Measurements from ENCODE around the gene GPR137C.

The GPR137C gene

DNA sequence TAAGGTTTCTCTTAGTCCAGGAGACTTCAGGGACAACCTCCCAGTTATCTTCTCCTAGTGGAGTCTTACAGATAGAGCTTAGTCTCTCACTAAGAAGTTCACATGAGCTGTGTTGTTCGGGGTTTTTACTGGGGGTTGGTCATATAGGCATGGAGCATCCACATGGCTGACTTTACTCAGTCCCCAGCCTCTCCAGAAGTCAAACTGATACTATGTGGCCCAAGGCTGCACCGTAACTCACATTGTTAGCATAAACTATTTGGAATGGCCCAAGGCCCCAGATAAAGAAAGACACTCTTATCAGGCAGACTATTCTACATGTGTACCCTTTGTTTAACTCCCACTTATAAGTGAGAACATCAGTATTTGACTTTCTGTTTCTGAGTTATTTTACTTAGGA, 23.2 kb downstream of the GPR137C start:
- DNase-seq: no peak

- no peak for DNase-seq
Observed at GRCh38 chr14:52583544-52583943, 30.9 kb downstream of the GPR137C start.

DNA sequence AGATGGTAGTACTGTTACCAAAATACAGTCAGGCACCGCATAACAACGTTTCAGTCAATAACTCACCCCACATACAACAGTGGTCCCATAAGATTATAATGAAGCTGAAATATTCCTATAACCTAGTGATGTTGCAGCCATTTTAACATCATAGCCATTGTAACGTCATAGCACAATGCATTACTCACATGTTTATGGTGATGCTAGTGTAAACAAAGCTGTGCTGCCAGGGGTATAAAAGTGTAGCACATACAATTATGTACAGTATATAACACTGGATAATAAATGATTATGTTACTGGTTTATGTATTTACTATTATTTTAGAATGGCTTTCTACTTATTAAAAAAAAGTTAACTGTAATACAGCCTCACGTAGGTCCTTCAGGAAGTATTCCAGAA, 37.0 kb downstream of the GPR137C start:
- DNase-seq: no peak

DNA sequence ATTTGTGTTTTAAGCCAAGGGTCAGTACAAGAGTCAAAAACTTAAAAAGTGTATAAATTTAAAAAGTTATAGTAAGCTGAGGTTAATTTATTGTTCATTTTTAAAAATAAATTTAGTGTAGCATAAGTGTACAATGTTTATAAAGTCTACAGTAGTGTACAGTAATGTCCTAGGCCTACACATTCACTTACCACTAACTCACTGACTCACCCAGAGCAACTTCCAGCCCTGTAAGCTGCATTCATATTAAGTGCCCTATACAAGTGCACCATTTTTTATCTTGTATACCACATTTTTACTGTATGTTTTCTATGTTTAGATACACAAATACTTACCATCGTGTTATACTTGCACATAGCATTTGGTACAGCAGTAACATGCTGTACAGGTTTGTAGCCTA, 37.7 kb downstream of the GPR137C start:
- DNase-seq: no peak

GRCh38 chr14:52596320-52596719, 43.7 kb downstream of the GPR137C start:
- DNase-seq: no peak

- no peak for DNase-seq
Observed at GRCh38 chr14:52596861-52597260, 44.2 kb downstream of the GPR137C start.

DNA sequence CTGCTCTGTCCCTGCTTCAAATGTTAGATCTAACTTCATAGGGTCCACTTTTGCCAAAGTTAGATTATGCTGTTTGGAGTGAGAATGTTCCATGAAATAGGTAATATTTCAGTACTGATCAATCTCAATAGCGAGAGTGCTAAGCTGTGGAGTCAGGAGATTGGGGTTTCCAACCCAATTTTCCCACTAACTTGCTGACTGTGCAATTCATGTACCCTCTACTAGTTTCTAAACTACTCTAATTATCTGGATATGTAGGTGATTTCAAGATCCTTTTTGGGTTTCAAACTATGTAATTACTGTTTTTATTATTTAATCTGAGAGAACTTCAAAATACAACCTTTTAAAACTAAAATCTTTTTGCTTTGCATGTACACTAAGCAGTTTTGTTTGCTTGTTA, 45.9 kb downstream of the GPR137C start:
- DNase-seq: no peak

GRCh38 chr14:52599974-52600373, 47.3 kb downstream of the GPR137C start:
- DNase-seq: no peak

DNA sequence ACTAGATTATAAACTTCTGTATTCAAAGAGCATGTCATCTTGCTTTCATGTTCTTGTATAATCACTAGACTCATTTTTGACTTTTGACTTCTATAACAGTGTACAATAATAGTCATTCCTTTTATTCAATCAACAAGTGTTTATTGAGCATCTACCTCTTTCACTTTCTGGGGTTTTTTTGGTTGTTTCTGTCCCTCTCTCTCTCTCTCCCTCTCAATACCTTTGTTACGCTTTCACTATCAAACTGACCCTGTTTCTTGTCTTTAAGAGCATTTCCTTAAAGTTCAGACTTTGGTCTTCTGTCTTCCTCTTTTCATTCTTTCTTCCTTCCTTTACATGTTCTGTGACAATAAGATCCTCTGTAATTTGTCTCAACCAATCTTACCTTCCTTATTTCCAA, 49.5 kb downstream of the GPR137C start:
- DNase-seq: no peak

DNA sequence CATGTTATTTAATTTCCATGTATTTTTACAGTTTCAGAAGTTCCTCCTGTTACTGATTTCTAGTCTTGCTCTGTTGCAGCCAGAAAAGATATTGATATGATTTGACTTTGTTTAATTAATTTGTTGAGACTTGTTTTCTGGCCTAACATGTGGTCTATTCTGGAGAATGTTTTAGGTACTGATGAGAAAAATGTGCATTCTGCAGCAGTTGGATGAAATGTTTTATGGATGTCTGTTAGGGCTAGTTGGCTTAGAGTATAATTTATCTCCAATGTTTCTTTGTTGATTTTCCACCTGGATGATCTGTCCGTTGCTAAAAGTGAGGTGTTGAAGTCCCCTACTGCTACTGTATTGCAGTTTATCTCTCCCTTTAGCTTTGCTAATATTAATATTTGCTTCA, 54.4 kb downstream of the GPR137C start:
- DNase-seq: no peak

DNA sequence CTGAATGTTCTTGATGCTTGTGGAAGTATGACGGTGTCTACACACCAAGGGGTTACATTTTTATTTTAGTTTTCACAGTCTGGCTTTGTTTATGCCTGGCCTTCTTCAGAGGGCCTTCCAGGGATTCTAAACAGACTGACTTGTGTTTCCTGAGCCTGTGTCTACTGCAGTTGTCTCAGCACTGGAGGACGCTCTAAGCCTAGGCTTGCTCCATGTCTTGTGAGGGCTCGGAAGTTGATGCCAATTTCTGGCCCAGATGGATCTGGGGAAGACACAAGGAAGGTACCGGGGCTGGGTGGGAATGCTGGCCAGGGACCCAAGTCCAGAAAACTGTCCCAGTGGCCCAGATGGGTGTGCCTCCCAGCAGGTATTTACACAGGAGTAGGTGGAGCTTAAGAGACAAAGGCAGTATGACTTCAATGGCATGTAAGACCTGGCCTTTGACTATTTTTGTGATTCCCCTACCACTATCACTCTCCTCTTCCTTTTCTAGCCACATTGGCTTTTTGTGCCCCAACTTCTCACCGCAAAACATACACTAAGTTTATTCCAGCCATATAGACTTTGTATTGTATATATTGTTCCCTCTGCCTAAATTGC, 56.9 kb downstream of the GPR137C start:
- no peak for DNase-seq

DNA sequence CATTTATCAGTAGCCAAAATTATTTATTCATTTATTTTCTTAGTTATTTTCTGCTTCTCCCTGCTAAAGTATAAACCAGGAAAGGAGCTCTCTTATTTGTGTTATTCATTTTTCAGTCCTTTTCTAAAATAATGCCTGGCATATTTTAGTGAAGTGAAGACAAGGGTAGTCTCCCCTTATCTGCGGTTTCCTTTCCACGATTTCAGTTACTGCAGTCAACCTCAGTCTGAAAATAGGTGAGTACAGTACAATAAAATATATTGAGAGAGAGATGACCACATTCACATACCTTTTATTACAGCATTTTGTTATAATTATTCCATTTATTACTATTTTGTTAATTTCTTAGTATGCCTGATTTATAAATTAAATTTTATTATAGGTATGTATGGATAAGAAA, 57.6 kb downstream of the GPR137C start:
- DNase-seq: no peak

- no peak for DNase-seq
Observed at GRCh38 chr14:52618602-52619001, 66.0 kb downstream of the GPR137C start.

DNA sequence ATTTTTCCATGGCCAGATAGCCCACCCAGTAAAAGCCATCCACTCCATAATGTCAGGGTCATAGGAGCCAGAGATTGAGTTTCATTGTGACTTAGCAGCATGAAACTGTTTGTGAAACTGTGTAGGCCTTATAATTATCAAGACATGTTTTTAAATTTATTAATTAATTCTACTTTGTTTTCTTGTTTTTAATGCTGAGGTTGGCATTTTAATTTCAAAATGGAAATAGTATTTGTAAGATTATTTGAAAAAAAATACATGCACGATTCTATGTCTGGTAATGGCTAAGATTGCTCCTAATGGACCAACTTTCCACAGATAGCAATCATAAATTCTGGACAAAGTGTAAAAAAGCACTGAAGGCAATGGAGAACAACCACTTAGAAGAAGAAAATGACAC, 67.1 kb downstream of the GPR137C start:
- no peak for DNase-seq

GRCh38 chr14:52640137-52640536, 87.5 kb downstream of the GPR137C start:
- no peak for DNase-seq

- no peak for DNase-seq
Observed at GRCh38 chr14:52641745-52642144, 89.1 kb downstream of the GPR137C start.

DNA sequence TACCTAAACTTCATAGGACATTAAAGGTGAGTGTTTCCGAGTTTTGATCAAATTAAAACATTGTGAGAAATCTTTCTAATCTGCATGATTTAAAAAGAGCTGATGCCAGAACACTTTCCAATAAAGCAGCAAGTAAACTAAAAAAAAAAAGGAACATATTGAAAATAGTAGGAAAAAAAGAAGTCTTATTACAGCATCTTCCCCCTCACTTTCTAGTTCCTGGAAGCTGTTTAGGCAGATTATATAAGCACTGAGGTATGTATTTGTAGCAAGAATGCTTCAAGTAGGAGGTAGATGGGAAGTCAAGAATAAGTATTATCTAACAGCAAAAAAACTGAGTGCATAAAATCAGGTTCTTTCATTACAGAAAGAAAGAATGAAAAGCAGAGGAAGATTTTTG, 96.9 kb downstream of the GPR137C start:
- no peak for DNase-seq

DNA sequence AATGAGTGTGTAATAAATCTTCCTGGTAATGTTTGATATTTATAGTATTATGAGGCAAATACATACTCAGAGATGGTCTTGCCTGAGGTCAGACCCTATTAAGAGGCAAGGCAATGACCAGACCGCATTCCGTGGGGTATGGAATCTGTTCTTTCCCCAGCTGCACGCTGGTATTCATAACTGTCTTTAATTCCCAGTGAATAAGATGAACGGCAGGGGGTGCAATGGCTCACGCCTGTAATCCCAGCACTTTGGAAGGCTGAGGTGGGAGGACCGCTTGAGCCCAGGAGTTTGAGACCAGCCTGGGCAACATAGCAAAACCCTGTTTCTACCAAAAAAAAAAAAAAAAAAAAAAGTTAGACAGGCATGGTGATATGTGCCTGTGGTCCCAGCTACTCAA, 98.1 kb downstream of the GPR137C start:
- DNase-seq: no peak

DNA sequence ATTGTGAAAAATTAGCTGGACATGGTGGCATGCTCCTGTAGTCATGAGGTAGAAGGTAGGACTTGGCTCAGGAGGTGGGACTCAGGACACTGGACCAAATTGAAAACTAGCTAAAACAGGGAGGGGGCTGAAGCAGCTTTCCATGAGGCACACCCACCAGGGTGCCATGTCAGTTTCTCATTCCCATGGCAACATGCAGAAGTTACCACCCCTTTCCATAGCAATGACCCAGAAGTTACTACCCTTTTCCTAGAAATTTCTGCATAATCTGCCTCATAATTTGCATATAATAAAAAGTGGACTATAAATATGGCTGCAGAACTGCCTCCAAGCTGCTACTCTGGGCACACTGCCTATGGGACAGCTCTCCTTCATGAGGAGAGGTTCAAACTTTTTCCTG, 104.3 kb downstream of the GPR137C start:
- no peak for DNase-seq

- DNase-seq: no peak
Observed at GRCh38 chr14:52660325-52660724, 107.7 kb downstream of the GPR137C start.

DNA sequence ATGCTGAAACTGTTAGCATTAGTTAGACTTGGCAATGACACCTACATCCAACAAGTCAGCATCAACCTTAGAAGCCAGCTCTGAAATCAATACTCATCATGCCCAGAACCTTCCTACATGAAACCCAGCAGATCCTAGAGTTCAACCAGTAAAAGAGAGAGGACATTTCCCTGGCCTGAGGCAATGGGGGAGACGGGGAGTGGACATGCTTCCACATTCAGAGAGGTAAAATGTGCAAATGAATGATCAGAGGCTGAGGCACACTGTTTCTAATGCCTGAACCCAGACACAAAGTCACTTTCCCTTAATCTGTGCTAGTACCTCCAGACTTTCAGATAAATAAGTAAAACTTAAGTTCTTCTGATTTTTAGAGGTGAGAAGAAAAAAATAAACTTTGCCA, 108.2 kb downstream of the GPR137C start:
- DNase-seq: no peak

DNA sequence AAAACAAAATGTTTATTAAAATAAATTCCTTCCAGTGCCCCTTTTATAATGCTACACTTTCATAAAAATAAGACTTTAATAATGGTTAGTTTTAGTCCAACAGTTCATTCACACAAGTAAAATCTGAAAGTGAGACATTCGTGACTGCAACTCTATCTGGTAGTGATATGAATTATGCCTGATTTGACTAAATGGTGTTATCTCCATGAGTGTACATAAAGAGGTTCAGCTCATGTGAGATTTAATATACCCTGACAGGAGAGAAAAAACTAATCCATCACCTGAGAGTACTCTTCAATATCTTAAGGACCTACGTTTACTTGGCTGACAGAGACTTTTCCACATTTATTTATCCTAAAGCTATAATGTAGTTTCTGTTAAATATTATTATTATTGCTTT, 108.7 kb downstream of the GPR137C start:
- DNase-seq: no peak

DNA sequence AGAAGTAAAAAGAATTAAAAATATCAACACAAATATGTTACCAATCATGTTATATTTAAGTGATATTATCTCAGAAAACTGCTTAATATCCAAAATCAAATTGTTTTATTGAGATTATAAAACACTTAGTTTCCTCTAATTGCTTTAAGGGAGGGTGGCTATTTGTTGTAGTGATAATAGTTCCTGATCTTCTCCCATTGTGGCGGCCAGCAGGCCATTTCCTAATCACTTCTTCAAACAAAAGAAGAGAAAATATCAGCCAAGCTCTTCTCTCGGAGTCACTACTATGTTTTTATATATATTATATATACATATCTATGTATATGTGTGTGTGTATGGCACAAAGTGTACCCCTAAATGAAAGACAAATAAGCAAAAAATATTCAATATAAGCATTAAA, 111.2 kb downstream of the GPR137C start:
- DNase-seq: no peak

DNA sequence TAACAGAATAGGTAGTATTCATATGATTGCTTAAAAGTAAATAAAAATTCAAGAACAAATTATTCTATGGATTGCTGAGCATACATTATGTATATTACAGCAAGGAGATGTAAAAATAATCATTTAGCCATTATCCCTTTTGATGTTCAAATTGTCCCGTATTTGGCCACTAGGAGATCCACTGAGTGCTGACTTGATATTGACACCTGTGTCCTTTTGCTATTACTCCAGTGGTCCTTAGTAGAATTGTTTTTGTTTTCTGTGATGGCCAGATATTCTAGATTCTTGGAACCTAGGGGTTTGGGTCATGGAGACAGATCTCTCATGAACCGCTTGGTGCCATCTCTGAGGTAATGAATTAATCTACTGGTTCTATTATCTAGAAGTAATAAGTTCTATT, 126.0 kb downstream of the GPR137C start:
- DNase-seq: no peak

DNA sequence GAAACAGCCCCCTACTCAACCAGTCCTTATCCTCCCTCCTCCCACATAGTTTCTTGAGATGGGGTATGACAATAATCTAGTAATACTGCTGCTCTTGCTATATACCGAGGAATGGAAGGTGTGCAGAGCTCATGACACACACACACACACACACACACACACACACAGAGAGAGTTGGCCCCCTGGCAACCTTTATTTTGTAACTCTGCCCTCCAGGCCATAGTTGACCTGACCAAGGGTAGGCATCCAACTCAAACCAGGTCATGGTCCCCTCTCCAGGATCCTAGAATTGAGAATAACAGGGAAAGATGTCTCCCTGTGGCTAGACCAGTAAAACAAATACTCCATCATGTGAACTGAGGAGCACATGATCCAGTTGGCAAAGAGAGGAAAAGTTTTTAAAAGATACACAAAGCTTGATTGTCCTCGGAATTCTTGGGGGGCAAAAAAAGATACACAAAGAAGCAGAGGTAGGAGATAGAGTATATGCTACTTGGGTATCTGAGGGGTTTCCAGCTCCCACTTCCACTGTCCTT, 131.4 kb downstream of the GPR137C start:
- no peak for DNase-seq

- DNase-seq: no peak
Observed at GRCh38 chr14:52686176-52686575, 133.5 kb downstream of the GPR137C start.
